OCI-M2 (cell line): Measurements from ENCODE around the gene KCNJ5.

Experiments
- DNase-seq: peaks from one replicate; lab custom pipeline; 2025; ENCODE audit not compliant: unreplicated experiment; lab: John Stamatoyannopoulos, UW

The KCNJ5 gene

DNA sequence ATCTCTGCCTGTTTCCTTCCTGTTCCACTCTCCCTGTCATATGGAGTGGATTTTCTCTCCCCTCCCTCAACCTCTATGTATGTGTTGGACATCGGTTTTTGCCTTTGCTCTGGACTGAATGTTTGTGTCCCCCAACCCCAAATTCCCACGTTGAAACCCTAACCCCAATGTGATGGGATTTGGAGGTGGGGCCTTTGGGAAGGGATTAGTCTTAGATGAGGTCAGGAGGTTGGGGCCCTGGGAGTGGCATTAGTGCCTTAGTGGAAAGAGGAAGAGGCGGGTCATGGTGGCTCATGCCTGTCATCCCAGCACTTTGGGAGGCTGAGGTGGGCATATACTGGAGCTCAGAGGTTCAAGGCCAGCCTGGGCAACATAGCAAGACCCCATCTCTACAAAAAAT lies 39.9 kb downstream of the KCNJ5 start:
- no peak for DNase-seq

DNA sequence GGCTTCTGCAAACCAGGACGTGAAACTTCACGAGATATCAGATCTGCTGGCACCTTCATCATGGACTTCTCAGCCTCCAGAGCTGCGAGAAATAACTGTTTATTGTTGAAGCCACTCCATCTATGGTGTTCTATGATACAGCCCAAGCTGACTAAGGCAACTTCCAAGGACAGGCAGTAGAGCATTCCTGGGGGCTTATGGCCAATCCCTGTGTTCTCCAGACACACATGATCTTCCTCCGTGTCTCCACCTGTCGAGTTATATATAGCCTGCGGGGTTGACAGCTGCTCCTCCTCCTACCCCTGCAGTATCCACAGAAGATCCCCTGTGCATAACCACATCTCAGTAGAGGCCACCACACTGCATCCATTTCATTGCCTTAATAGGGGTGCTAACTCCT lies 40.5 kb downstream of the KCNJ5 start:
- DNase-seq, result no peak

DNA sequence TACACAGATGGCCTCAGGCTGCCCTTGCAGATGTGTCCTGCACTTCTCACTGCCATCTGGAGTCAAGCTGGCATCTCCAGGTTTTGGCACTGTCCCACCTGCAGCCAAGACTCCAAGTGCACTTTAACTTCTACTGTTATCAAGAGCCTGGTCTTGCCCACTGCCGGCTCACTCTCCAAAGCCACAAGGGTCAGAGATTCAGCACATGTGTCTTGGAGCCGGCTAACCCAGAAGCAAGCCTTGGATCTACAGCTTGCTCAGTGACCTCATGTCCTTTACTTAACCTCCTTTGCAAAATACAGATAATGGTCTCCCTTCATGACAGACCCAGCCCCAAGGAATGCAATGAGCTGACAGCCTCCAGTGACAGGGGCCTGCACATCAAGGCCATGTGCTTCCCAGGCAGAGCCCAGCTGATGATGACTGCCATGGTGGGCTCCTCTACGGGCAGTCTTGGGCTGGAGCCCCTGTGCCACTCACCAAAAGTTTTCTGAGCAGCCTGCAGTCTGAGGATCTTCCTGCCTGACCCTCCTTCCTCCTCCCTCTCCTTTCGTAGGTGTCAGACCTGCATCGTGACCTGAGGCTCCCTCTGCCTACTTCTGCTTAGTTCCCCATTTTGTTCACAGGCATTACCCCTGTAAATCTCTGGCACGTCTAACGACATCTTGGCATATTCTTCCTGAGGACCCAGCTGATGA lies 42.5 kb downstream of the KCNJ5 start:
- DNase-seq, result no peak

DNA sequence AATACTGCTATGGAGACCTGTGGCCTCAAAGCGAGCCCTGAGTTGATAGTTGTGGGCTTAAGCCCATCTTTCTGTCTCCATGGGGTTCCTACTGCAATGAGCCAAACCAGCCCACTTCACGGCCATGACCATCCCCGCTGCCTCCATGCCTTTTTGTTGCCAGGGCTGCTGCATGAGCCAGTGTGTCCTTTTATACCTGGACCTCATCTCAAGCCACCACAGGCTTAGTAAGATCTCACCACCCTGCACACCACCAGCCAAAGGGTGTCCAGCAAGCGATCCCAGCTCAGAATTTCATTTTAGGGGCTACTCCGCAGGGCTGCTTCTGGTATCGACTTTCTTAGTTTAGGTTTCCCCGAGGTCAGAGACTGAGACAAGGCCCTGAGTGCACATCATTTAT lies 43.2 kb downstream of the KCNJ5 start:
- no peak for DNase-seq

DNA sequence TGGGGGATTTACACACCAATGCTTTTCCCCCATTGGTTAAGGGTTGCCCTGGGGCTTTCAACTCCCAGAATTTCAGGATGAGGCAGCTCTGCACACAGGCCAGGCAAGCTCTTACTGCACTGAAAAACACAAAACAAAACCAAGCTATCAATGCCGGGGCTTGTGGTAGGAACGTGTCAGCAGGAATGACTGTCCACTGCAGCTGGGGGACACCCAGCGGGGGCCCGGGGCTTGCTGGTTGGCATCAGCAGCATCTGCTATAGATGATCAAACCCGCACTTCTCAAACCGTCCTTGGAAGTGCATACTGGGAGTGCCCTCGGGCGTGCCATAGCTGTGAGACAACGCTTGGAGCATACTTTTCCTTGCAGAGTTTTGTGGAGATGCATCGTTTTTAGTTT lies 43.8 kb downstream of the KCNJ5 start:
- no peak for DNase-seq

DNA sequence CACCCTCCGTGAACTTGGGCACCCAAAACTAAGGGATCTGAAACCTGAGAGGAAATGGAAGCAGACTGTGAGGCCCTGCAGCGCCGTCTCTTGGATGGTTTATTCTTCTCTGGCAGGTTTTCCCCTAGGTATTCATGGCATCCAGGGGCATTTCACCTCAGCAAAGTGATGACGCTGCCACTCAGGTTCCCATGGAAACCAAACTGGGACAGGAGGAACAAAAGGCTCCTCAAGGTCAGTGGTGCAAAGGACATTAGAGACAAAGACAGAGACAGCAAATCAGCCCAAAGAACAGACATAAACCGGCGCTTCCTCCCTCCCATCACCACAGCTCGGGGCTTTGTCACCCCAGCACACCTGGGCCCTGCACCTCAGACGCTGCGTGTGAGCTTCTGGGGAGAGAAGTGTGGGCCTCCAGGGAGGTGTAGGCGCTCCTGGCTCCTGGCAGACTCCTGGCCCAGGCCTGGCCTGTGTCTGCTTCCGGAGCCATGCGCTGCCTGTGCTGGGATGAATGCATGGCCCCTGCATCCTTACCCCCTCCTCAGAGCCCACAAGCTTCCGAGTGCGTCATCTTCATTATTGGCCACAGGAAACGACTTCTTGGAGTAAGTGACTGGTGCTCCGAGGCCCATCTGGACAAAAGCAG lies 45.6 kb downstream of the KCNJ5 start:
- DNase-seq, result no peak

DNA sequence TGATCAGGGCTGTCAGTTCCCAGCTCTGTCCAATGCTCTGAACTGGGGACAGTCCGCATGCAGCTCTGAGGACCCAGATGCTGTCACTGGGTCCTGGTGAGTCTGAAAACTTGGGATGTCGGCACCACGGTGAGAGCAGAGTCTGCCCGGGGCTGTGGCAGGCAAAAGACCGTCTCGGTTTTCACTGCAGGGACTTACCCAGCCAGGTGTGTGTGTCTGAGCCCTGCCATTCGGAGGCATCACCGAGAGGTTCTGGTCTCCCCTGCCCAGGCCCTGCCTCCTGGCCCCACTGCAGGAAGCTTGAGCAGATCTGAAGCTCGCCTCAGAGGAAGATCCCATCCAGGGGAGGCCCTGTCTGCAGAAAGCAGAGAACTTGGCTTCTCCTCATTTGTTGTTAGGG lies 46.3 kb downstream of the KCNJ5 start:
- DNase-seq, result no peak

DNA sequence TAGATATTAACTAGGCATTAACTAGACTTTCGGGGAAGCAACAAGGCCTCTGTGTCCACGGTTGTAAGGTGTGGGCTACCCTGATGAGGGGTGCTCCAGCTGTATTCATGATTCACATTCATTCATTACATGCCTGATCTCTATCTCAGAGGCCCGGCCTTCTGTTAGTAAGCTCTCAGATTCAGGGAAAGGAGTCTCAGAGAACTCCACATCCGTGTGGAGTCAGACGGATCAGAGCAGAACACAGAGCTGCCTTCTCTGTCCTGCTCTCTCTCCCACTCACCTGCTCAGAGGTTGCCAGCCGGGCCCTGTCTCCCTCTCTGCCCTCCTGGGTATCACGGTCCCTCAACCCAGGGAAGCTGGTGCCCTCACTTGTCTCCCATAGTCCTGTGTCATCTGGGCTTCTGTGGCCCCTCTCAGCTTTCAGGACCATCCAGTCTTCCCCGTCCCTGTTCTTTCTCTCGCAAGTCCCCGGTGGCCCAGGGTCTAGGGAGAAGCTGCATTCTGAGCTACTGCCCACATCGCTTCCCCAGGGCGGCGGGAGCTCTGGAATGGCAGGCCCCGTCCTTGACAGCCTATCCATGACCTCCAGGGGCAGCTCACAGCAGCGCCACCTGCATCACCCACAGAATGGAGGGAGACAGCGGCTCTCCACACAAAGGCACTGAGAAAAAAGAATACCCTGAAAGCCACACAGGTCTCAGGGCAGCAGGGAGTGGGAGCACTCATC lies 47.2 kb downstream of the KCNJ5 start:
- no peak for DNase-seq

DNA sequence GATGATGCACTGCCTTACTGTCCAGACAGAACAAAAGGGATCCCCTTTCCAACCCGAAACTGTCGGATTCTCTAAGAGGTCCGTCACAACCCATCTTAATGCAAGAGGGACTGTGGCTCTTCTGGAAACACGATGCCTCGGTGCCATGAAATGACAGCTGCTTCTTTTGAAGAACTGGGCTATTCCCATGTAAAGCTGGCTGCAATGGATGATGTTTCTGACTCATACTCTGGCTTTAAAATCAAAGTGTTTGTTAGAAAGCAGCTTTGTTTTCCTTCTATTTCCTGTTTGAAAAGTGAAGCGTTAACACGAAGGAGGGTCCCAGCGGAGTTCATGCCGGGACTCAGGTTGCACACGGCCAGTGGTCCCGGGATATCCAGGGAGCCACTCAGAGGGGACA lies 48.4 kb downstream of the KCNJ5 start:
- DNase-seq, result no peak

DNA sequence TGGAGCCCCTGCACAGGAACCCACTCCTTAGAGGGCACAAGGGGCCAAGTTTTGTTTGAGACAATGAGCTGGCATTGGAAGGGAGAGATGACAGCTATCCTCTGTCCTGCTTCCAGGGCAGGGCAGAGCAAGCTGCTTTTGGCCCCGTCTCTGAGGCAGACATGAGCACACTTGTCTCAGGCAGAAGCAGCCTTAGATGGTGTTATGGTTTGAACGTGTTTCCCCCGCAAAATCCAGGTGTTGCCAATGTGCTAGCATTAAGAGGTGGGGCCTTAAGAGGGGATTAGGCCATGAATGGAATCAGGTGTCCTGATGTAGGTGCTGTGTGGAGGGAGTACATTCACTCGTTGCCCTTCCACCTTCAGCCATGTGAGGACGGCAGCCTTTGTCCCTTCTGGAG lies 49.0 kb downstream of the KCNJ5 start:
- no peak for DNase-seq

DNA sequence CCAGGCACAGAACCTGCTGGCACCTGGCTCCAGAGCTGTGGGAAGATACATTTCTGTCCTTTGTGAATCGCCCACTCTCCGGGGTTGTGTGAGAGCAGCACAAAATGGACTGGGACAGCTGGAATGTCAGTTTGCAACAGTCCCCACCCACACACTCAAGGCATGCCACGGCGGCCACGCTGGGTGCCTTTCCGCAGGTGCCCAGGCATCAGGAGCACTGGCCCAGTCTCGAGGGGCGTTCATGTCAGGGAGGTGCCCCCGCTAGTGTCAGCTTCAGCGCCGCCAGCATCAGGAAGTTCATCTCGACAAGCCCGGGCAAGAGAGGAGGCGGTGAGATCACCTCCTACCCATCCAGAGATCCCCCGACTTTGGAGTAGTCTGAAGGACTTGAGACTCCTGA lies 49.4 kb downstream of the KCNJ5 start:
- no peak for DNase-seq

DNA sequence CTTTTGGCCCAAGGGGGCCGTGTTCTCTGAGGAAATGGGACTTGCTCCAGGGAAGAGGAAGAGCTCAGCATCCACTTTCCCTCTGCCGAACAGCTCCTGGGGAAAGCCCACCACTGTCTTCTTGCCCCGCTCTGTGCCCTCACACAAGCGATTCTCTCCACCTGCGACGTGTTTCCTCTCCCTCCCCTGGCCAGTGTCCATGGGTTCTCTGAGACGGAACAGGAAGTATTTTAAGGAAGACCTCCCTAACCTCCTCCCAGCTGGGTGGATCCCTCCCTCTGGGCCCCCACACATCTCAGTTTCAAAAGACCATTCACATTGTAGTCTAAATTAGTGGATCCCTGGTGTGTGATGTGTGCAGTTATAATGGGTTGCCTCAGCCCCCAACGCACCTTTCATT lies 50.0 kb downstream of the KCNJ5 start:
- no peak for DNase-seq

DNA sequence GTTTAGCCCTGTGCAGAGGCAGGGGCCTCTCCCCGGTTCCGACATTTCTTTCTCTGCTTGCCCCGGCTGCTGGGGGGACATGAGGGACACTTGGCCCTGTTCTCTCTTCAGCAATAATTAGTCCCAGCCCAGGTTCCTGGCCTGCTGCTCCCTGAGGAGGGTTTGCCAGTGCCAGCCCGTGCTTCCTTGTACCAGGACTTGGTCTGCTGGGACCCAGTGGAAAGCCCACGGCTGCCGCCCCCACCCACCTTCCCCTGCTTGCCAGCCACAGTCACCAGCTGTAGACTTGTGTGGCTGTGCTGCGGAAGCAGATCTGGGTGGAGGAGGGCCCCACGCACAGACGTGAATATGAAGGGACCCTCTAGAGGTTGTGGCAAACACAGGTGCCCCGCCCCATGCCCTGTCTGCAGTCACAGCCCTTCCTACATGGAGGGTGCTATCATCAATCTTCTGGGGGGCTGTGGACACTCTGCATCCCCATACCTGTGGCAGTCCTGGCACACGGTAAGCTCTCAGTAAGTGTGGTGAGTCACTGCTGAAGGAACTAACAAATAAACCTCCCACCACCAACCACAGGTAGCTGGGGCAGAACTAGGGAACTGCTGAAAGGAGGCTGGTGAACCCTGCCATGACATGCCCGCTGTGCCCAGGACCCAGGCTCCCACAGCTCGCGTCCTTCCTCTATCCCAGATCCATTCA lies 50.6 kb downstream of the KCNJ5 start:
- DNase-seq, result no peak

DNA sequence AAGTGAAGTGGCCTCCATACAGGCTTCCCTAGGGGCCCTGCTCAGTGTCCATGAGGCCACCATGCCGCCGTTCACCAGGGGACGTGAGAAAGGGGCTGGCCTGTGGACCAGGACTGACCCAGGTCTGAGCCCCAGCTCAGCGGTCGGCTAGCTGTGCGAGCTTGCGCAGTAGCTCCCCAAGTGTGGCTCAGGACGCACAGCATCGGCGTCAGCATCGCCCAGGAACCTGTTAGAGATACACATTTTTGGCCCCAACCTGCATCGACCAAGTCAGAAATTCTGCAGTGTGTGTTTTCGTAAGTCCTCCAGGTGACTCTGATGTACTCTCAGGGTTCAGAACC lies 51.1 kb downstream of the KCNJ5 start:
- no peak for DNase-seq

DNA sequence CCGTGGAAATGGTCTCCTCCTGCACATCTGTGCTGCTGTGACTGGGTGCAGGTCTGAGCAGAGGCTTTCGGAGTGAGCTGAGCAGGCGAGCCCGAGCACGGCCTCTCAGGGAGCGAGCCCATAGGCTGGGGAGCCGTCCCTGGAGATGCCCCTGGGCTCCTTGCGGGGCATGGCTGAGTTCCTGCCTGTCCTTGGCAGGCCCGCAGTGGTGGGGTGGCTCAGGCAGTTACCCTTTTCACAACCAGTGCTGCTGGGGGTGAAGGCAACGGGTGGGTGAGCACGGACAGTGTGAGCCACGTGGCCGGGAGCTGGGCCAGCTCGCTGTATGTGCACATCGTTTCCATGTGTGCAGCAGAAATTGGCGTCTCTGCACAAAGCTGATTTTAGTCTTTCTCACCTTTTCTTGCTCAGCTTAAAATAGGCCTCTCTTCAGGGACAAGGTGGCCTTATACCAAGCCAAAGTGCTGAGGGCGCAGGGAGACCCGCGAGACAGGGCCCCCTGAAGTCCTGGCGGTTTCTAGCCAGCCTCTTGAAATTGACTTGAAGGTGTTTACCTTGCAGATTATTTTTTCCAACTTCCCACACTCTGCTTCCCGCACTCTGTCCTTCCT lies 51.8 kb downstream of the KCNJ5 start, which contains the start of gene TP53AIP1:
TSS of gene TP53AIP1 (minus strand) at position 55 of the 611 bp plus-strand sequence. CDS start 5,053 bp downstream, outside the sequence.
- DNase-seq, result no peak

DNA sequence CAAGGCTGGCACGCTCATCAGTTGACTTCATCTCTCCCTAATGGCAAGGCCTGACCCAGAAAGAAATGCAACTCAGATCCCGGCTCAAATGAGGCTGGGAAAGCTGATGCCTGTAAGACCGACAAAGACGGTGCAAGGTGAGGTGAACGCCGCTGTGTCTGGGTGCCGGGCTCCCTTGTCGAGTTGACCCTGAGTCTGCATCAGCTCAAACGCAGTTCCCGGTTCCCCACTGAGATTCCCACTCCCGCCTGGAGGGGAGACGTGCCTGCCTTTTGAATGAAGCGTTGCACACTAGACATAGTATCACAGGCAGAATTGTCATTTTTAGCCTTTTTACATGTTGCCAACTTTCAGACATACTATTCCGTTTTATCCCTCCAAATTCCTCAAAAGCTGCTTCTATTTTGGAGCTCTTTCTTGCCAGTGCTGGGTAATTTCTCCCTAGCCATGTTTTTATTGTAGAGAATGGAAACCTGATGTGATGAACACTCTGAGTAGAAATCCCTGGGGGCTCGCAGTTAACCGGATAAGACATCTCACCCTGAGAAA lies 52.3 kb downstream of the KCNJ5 start:
- no peak for DNase-seq

DNA sequence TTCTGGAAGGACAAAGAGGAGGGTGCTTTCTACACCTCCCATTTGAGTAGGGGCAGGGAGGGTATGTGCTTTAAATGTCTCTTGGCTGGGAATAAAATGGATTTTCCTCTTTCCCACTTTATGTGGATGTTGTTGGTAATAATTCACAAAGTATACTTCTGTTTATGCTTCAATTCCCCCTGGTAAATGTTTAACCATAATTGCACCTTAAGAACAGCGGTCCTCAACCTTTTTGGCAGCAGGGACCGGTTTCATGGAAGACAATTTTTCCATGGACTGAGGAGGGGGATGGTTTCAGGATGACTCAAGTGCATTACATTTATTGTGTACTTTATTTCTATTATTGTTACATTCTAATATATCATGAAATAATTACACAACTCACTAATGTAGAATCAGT lies 55.5 kb downstream of the KCNJ5 start:
- DNase-seq, result no peak

DNA sequence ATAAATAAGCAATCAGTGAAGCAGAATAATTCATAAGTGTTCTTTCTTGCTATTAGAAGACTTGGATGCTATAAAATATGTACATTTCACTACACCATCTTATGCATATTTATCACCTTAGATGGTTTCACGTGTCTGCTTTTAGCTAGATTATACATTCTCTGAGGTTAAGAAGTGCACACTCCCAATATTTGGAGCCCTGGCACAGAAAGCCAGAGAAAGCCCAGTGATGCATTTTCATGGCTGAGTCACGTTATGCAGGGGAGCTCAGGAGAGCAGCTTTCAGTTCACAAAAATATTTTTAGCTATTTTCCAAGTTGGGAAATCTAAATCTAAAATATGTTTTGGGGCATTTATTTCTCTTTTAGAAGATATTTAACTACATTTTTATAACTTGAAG lies 56.6 kb downstream of the KCNJ5 start:
- DNase-seq, result no peak

DNA sequence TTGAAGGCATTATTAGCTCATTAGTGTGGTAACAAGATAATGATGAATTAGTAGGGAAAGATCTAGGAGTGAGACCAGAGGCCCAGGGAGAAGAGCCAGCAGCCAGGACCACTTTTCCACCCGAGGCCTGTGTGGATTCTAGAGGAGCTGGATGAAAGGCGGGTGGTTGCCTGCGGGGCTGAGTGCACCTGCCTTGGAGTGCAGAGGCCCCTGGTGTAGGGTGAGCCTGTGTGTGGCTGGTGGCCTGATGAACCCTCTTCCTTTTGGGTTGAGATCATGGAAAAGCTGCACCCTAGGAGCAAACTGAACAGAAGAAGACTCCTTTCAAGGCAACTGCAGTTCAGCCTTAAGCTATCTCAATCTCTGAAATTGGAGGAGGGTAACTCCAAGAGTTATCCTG lies 57.4 kb downstream of the KCNJ5 start:
- DNase-seq, result no peak

DNA sequence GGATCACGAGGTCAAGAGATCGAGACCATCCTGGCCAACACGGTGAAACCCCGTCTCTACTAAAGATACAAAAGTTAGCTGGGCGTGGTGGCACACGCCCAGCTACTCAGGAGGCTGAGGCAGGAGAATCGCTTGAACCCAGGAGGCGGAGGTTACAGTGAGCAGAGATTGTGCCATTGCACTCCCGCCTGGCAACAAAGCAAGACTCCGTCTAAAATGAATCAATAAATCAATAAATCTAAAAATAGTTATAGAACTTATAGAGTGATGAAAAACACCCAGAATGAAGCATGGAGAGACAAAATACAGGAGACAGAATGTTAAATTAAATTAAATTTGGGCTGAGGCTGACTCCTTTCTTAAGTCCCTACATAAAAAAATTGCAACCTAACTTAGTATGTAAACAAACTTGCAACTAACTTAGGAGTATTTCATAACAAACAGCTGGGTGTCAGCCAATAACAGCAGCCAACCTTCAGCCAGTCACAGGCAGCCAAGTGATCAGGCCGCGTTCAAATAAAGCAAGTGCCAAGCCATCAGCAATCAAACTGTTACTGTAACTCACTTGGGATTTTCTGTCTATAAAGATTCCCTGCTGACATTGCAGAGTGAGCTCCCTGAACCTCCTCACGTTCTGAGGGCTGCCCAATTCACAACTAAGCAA lies 58.8 kb downstream of the KCNJ5 start:
- DNase-seq, result no peak

DNA sequence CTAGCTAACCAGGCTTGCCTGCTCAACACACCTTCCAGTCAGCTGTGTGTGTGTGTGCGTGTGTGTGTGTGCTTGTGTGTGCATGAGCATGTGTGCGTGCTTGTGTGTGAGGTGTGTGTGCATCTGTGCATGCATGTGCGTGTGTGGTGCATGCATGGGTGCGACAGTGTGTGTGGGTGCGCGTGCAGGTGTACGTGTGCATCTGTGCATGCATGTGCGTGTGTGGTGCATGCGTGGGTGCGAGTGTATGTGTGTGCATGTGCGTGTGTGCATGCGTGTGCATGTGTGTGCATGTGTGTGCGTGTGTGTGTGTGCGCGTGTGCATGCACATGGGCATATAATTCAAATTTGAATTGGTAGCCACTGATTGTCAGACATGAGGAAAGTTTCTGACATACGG lies 62.0 kb downstream of the KCNJ5 start:
- no peak for DNase-seq
